CD14-positive monocyte (primary cell): Measurements from ENCODE around the gene BTAF1. TPM values are rescaled to one million over a fixed set of nuclear protein-coding genes. Genes with fewer than 3 reads are reported as not detected.

Experiments used
- DNase-seq, 3 donors: peaks; one replicate each; pipeline ENCODE4 v3.0.0-alpha.2; 2011 to 2022
- H2AFZ ChIP-seq: 2 replicates; pipeline ENCODE4 v1.6.0; 2012; ENCODE audit warnings: mild to moderate bottlenecking, low read depth, low read length, inconsistent platforms; ENCODE audit not compliant: insufficient read depth, poor library complexity, severe bottlenecking
- H3K27ac ChIP-seq, 2 donors: 1 replicate in 1 of 2; 2 replicates in 1 of 2; pipeline ENCODE4 v1.5.1; 2012 to 2013; ENCODE audit warnings: low read length in 2 of 2, control low read depth in 1 of 2, inconsistent platforms in 1 of 2, low read depth in 1 of 2, mild to moderate bottlenecking in 1 of 2
- H3K27me3 ChIP-seq, 2 donors: one replicate each; pipeline versions ENCODE4 v1.6.0 to v1.6.1; 2011 to 2013; ENCODE audit warnings: low read length in 2 of 2; ENCODE audit not compliant: control insufficient read depth in 2 of 2, insufficient read depth in 2 of 2
- H3K36me3 ChIP-seq, 2 donors: replicated peaks in 1 of 2; 1 replicate in 1 of 2; 2 replicates in 1 of 2; pipeline versions ENCODE4 v1.5.1 to v1.6.1; 2012 to 2013; ENCODE audit warnings: low read length in 2 of 2, control low read depth in 1 of 2, inconsistent platforms in 1 of 2, mild to moderate bottlenecking in 1 of 2; ENCODE audit not compliant: insufficient read depth in 2 of 2, control insufficient read depth in 1 of 2
- H3K4me1 ChIP-seq, 2 donors: 1 replicate in 1 of 2; 2 replicates in 1 of 2; pipeline versions ENCODE4 v1.5.1 to v1.6.1; 2012 to 2013; ENCODE audit warnings: low read length in 2 of 2, control low read depth in 1 of 2, inconsistent platforms in 1 of 2, mild to moderate bottlenecking in 1 of 2, moderate library complexity in 1 of 2; ENCODE audit not compliant: insufficient read depth in 2 of 2, control insufficient read depth in 1 of 2
- H3K4me2 ChIP-seq: replicated peaks from 2 replicates; pipeline ENCODE3; 2012; ENCODE audit warnings: low read length, moderate library complexity, mild to moderate bottlenecking; ENCODE audit not compliant: poor library complexity, severe bottlenecking; ENCODE audit errors: extremely low read depth
- H3K4me3 ChIP-seq, 3 experiments: fragments of 200-600 bp in 1 of 3; sonication (generic) in 1 of 3; replicated peaks in 1 of 3; 1 replicate in 2 of 3; 2 replicates in 1 of 3; pipeline ENCODE4 v1.5.1; 2011 to 2013; ENCODE audit warnings: low read length in 3 of 3, mild to moderate bottlenecking in 3 of 3, control low read depth in 2 of 3, low read depth in 2 of 3, inconsistent platforms in 1 of 3, moderate library complexity in 1 of 3
- H3K79me2 ChIP-seq: 2 replicates; pipeline ENCODE4 v1.6.0; 2012; ENCODE audit warnings: mild to moderate bottlenecking, control low read depth, inconsistent platforms, low read length, moderate library complexity; ENCODE audit not compliant: insufficient read depth
- H3K9ac ChIP-seq: 2 replicates; pipeline ENCODE4 v1.6.0; 2017; ENCODE audit warnings: low read length, mild to moderate bottlenecking; ENCODE audit not compliant: insufficient read depth, poor library complexity, severe bottlenecking
- H3K9me3 ChIP-seq, 2 donors: replicated peaks in 1 of 2; 1 replicate in 1 of 2; 2 replicates in 1 of 2; pipeline versions ENCODE4 v1.5.1 to v1.6.1; 2012 to 2013; ENCODE audit warnings: low read length in 2 of 2, control low read depth in 1 of 2; ENCODE audit not compliant: control insufficient read depth in 1 of 2, insufficient read depth in 1 of 2
- H4K20me1 ChIP-seq: 2 replicates; pipeline ENCODE4 v1.6.0; 2012; ENCODE audit warnings: mild to moderate bottlenecking, low read length, control low read depth, moderate library complexity; ENCODE audit not compliant: insufficient read depth
- H3K27ac Mint-ChIP-seq, 7 donors: one replicate each; pipeline ENCODE4 v1.8.0; 2020; ENCODE audit warnings: mild to moderate bottlenecking in 7 of 7, mixed read lengths in 7 of 7, moderate library complexity in 6 of 7, inconsistent platforms in 2 of 7
- H3K27me3 Mint-ChIP-seq, 3 donors: one replicate each; pipeline ENCODE4 v1.8.0; 2021 to 2022; ENCODE audit warnings: low read depth in 3 of 3, mild to moderate bottlenecking in 3 of 3, mixed read lengths in 3 of 3, moderate library complexity in 3 of 3, inconsistent platforms in 1 of 3
- H3K36me3 Mint-ChIP-seq, 2 donors: one replicate each; pipeline ENCODE4 v1.8.0; 2020; ENCODE audit warnings: mixed read lengths in 2 of 2, inconsistent platforms in 1 of 2, mild to moderate bottlenecking in 1 of 2
- H3K4me1 Mint-ChIP-seq: one replicate; pipeline ENCODE4 v1.8.0; 2020; ENCODE audit warnings: mild to moderate bottlenecking, mixed read lengths
- H3K4me3 Mint-ChIP-seq, 2 donors: one replicate each; pipeline ENCODE4 v1.8.0; 2020; ENCODE audit warnings: mild to moderate bottlenecking in 2 of 2, mixed read lengths in 2 of 2, moderate library complexity in 1 of 2
- H3K9me3 Mint-ChIP-seq, 7 donors: one replicate each; pipeline ENCODE4 v1.8.0; 2020 to 2022; ENCODE audit warnings: mixed read lengths in 7 of 7, mild to moderate bottlenecking in 6 of 7, moderate library complexity in 6 of 7, inconsistent platforms in 2 of 7
- CTCF ChIP-seq: fragments of 200-600 bp; IDR thresholded peaks from one replicate; pipeline ENCODE4 v1.8.0; 2022; ENCODE audit warnings: antibody characterized with exemption, mild to moderate bottlenecking
- WGBS: methylation state at CpG from one replicate; pipeline ENCODE4 v1.1.5; 2013; ENCODE audit warnings: missing lambda C conversion rate; ENCODE audit not compliant: insufficient coverage; 5-methylcytosine and 5-hydroxymethylcytosine counted together
- intact Hi-C, 2 donors: fragments of 100-400 bp; cut with micrococcal nuclease; formaldehyde crosslinking; loops; one replicate each; pipeline versions ENCODE4 v1.15.0 to v1.15.1; 2023
- polyA plus RNA-seq, 3 donors: library from polyadenylated mRNA; depleted of rRNA in 1 of 3; unstranded in 2 of 3; stranded (reverse) in 1 of 3; fragments of 300-500 nt in 2 of 3; fragments of >200 nt in 1 of 3; fragmentation: Illumina TruSeq in 2 of 3; gene quantifications; 1 replicate in 2 of 3; 2 replicates in 1 of 3; pipeline ENCODE4 v1.2.3, GENCODE V29; 2012 to 2021

The BTAF1 gene
- polyA plus RNA-seq, 3 donors = 3.7 to 59.8 (median 5.1) TPM

- Histone ChIP-seq H3K9me3 (no peaks in the 10 kb centered on the region), H3K4me2 (no peak overlapping the region), H3K9ac (no peak overlapping the region), H3K27me3 (no peaks in the 10 kb centered on the region), H2AFZ (no peak overlapping the region), H3K79me2 (peaks cover 14% of the 10 kb centered on the region), H3K36me3 (peaks cover 90 to 97% of the 10 kb centered on the region in 2 donors), H3K4me3 (no peak overlapping the region), H4K20me1 (peaks cover 16% of the 10 kb centered on the region), H3K4me1 (no peaks in the 10 kb centered on the region), H3K27ac (no peak overlapping the region)
- H3K9me3 Mint-ChIP-seq = no peaks in the 10 kb centered on the region
- no peaks in the 10 kb centered on the region for H3K27me3 Mint-ChIP-seq
- peaks cover 78 to 95% of the 10 kb centered on the region in 2 donors for H3K36me3 Mint-ChIP-seq
- H3K27ac Mint-ChIP-seq = peak overlapping the region in 1 of 7 donors; percentile 27
- TF ChIP-seq CTCF = no peak
- DNase-seq = no peak
- intact Hi-C loops = no loop called here
- no peaks in the 10 kb centered on the region for H3K4me1 Mint-ChIP-seq
- no peak overlapping the region for H3K4me3 Mint-ChIP-seq
- no CpG with 5 or more reads among the region's 2 CpGs for WGBS
Measured at GRCh38 chr10:91953600-91954160, 30.1 kb downstream of the BTAF1 start.

- Histone ChIP-seq H3K79me2 (peaks cover 4% of the 10 kb centered on the region), H3K27ac (no peak overlapping the region), H3K4me2 (no peak overlapping the region), H3K4me3 (no peak overlapping the region), H3K27me3 (no peaks in the 10 kb centered on the region), H2AFZ (no peak overlapping the region), H3K36me3 (peaks cover 95 to 98% of the 10 kb centered on the region in 2 donors), H3K9me3 (no peaks in the 10 kb centered on the region), H3K9ac (no peak overlapping the region), H4K20me1 (peaks cover 11% of the 10 kb centered on the region), H3K4me1 (no peaks in the 10 kb centered on the region)
- Mint-ChIP-seq H3K27ac (no peak overlapping the region), H3K9me3 (no peaks in the 10 kb centered on the region), H3K36me3 (peaks cover 85 to 95% of the 10 kb centered on the region in 2 donors), H3K4me1 (no peaks in the 10 kb centered on the region), H3K27me3 (no peaks in the 10 kb centered on the region), H3K4me3 (no peak overlapping the region)
- intact Hi-C loops = no loop called here
- 100% methylated on average over 1 of the region's 3 CpGs for WGBS
- no peak for DNase-seq
- TF ChIP-seq CTCF = no peak
Measured at GRCh38 chr10:91955114-91955513, 31.5 kb downstream of the BTAF1 start.
